ENCODE results near the gene GREB1L. TPM values are rescaled to one million over a fixed set of nuclear protein-coding genes. Genes with fewer than 3 reads are reported as not detected.

The GREB1L gene
- total and polyA plus RNA-seq, 9 of the 15 experiments (the other 6 are each of a cell fraction or from before 2014, with no cell fraction given) = 0.03 TPM; not detected in 8

GRCh38 chr18:21557607-21558253 lies 315.7 kb downstream of the GREB1L start (continued):
- TF ChIP-seq, protein P1, sequence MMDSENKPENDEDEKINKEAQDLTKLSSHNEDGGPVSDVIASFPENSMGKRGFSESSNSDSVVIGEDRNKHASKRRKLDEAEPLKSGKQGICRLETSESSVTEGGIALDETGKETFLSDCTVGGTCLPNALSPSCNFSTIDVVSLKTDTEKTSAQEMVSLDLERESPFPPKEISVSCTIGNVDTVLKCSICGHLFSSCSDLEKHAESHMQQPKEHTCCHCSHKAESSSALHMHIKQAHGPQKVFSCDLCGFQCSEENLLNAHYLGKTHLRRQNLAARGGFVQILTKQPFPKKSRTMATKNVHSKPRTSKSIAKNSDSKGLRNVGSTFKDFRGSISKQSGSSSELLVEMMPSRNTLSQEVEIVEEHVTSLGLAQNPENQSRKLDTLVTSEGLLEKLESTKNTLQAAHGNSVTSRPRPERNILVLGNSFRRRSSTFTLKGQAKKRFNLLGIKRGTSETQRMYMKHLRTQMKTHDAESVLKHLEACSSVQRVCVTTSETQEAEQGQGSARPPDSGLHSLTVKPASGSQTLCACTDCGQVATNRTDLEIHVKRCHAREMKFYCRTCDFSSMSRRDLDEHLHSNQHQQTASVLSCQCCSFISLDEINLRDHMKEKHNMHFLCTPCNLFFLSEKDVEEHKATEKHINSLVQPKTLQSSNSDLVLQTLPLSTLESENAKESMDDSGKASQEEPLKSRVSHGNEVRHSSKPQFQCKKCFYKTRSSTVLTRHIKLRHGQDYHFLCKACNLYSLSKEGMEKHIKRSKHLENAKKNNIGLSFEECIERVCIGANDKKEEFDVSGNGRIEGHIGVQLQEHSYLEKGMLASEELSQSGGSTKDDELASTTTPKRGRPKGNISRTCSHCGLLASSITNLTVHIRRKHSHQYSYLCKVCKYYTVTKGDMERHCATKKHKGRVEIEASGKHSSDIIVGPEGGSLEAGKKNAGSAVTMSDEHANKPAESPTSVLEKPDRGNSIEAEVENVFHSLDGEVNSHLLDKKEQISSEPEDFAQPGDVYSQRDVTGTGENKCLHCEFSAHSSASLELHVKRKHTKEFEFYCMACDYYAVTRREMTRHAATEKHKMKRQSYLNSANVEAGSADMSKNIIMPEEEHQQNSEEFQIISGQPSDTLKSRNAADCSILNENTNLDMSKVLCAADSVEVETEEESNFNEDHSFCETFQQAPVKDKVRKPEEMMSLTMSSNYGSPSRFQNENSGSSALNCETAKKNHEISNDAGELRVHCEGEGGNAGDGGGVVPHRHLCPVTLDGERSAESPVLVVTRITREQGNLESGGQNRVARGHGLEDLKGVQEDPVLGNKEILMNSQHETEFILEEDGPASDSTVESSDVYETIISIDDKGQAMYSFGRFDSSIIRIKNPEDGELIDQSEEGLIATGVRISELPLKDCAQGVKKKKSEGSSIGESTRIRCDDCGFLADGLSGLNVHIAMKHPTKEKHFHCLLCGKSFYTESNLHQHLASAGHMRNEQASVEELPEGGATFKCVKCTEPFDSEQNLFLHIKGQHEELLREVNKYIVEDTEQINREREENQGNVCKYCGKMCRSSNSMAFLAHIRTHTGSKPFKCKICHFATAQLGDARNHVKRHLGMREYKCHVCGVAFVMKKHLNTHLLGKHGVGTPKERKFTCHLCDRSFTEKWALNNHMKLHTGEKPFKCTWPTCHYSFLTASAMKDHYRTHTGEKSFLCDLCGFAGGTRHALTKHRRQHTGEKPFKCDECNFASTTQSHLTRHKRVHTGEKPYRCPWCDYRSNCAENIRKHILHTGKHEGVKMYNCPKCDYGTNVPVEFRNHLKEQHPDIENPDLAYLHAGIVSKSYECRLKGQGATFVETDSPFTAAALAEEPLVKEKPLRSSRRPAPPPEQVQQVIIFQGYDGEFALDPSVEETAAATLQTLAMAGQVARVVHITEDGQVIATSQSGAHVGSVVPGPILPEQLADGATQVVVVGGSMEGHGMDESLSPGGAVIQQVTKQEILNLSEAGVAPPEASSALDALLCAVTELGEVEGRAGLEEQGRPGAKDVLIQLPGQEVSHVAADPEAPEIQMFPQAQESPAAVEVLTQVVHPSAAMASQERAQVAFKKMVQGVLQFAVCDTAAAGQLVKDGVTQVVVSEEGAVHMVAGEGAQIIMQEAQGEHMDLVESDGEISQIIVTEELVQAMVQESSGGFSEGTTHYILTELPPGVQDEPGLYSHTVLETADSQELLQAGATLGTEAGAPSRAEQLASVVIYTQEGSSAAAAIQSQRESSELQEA (IDR thresholded peaks at IDR 0.05; ENCODE audit: low read depth) = no peak
- TF ChIP-seq ESRRB (CRISPR knock-in tag; IDR thresholded peaks at IDR 0.05; ENCODE audit: borderline replicate concordance) (no peak), NR2C2 (CRISPR knock-in tag; IDR thresholded peaks at IDR 0.05) (no peak), NR2C2 (tag; IDR thresholded peaks at IDR 0.05) (no peak), CEBPG (CRISPR knock-in tag; IDR thresholded peaks at IDR 0.05) (peak; percentile 80), CEBPG (tag; conservative IDR thresholded peaks at IDR 0.05 in 1 of 2, IDR thresholded peaks at IDR 0.05 in 1 of 2) (peak; percentile 82 to 85), RBM14 (IDR thresholded peaks at IDR 0.05; ENCODE audit: borderline replicate concordance, insufficient read depth, low read depth, low read length) (no peak), DPF2 (IDR thresholded peaks at IDR 0.05) (peak; percentile 78), EP300 (IDR thresholded peaks at IDR 0.05; ENCODE audit: low read length) (no peak)
- TF ChIP-seq, protein P2, sequence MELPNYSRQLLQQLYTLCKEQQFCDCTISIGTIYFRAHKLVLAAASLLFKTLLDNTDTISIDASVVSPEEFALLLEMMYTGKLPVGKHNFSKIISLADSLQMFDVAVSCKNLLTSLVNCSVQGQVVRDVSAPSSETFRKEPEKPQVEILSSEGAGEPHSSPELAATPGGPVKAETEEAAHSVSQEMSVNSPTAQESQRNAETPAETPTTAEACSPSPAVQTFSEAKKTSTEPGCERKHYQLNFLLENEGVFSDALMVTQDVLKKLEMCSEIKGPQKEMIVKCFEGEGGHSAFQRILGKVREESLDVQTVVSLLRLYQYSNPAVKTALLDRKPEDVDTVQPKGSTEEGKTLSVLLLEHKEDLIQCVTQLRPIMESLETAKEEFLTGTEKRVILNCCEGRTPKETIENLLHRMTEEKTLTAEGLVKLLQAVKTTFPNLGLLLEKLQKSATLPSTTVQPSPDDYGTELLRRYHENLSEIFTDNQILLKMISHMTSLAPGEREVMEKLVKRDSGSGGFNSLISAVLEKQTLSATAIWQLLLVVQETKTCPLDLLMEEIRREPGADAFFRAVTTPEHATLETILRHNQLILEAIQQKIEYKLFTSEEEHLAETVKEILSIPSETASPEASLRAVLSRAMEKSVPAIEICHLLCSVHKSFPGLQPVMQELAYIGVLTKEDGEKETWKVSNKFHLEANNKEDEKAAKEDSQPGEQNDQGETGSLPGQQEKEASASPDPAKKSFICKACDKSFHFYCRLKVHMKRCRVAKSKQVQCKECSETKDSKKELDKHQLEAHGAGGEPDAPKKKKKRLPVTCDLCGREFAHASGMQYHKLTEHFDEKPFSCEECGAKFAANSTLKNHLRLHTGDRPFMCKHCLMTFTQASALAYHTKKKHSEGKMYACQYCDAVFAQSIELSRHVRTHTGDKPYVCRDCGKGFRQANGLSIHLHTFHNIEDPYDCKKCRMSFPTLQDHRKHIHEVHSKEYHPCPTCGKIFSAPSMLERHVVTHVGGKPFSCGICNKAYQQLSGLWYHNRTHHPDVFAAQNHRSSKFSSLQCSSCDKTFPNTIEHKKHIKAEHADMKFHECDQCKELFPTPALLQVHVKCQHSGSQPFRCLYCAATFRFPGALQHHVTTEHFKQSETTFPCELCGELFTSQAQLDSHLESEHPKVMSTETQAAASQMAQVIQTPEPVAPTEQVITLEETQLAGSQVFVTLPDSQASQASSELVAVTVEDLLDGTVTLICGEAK (IDR thresholded peaks at IDR 0.05) = no peak
- TF ChIP-seq, protein P2 (CRISPR knock-in tag; IDR thresholded peaks at IDR 0.05) = no peak
